HG02759 (cell line): ENCODE results near the gene MID1.

ENCODE experiments used
- ATAC-seq: cut with Tn5 transposase; IDR thresholded peaks from one replicate; pipeline ENCODE4 v1.9.1; 2021; ENCODE audit warnings: mild to moderate bottlenecking, moderate library complexity; ENCODE audit not compliant: unreplicated experiment

The MID1 gene

GRCh38 chrX:10577853-10578252, 42.5 kb downstream of the MID1 start:
- ATAC-seq, result no peak

GRCh38 chrX:10576777-10577447, 43.5 kb downstream of the MID1 start:
- ATAC-seq, result no peak

- no peak for ATAC-seq
Measured at GRCh38 chrX:10576186-10576585, 44.2 kb downstream of the MID1 start.

GRCh38 chrX:10574663-10575062, 45.7 kb downstream of the MID1 start:
- no peak for ATAC-seq

GRCh38 chrX:10571260-10571659, 49.1 kb downstream of the MID1 start:
- no peak for ATAC-seq

GRCh38 chrX:10570601-10571000, 49.8 kb downstream of the MID1 start:
- ATAC-seq, result no peak

- no peak for ATAC-seq
Measured at GRCh38 chrX:10569946-10570345, 50.4 kb downstream of the MID1 start.

GRCh38 chrX:10568428-10568827, 52.0 kb downstream of the MID1 start:
- no peak for ATAC-seq

GRCh38 chrX:10567136-10567535, 53.2 kb downstream of the MID1 start:
- no peak for ATAC-seq

- no peak for ATAC-seq
Measured at GRCh38 chrX:10566716-10567097, 53.7 kb downstream of the MID1 start.

GRCh38 chrX:10564484-10564883, 55.9 kb downstream of the MID1 start:
- no peak for ATAC-seq

GRCh38 chrX:10557166-10557565, 63.2 kb downstream of the MID1 start:
- ATAC-seq, result no peak

GRCh38 chrX:10556405-10556804, 64.0 kb downstream of the MID1 start:
- ATAC-seq, result no peak

GRCh38 chrX:10555846-10556245, 64.5 kb downstream of the MID1 start:
- no peak for ATAC-seq

GRCh38 chrX:10554612-10555270, 65.6 kb downstream of the MID1 start:
- ATAC-seq, result no peak

- ATAC-seq, result no peak
Measured at GRCh38 chrX:10549280-10549679, 71.1 kb downstream of the MID1 start.

GRCh38 chrX:10548688-10549087, 71.7 kb downstream of the MID1 start:
- ATAC-seq, result no peak

GRCh38 chrX:10545882-10546281, 74.5 kb downstream of the MID1 start:
- no peak for ATAC-seq

GRCh38 chrX:10542586-10542985, 77.8 kb downstream of the MID1 start:
- ATAC-seq, result no peak

- ATAC-seq, result no peak
Measured at GRCh38 chrX:10538831-10539230, 81.6 kb downstream of the MID1 start.

- no peak for ATAC-seq
Measured at GRCh38 chrX:10537308-10537707, 83.1 kb downstream of the MID1 start.

GRCh38 chrX:10536744-10537143, 83.6 kb downstream of the MID1 start:
- ATAC-seq, result no peak

- no peak for ATAC-seq
Measured at GRCh38 chrX:10534611-10535010, 85.8 kb downstream of the MID1 start.
